ENCODE data around the gene SYT1.

SYT1 gene

DNA sequence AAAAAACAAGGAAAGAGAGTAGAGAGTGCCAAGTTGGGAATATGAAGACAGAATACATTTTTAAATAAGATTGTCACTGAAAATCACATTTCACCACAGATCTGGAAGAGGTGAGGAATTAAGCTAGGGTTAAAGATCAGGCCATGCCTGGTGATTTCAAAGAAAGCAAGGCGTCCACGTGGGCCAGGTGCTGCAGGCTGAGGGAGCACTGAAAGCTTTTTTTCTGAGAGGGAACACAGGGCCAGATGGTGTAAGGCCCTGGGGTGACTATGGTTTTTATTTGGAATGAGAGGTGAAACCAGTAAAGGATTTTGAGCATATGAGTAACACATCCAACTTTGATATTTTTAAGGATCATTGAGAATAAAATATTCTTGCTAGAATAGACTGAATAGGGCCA is 20.9 kb downstream of the SYT1 start:
- Histone ChIP-seq H3K27me3 (replicated peaks) (no peaks in the 10 kb centered on the region), H3K27ac (no peak overlapping the region), H3K36me3 (replicated peaks) (no peaks in the 10 kb centered on the region), H3K4me3 (ENCODE audit: low read depth, low read length) (no peak overlapping the region)
- no peak for DNase-seq
- in situ Hi-C loops (cut with HindIII; ENCODE audit: low pct_ligation_motif_present, low sequenced_read_pairs), result no loop called here
- TF ChIP-seq, protein P1, sequence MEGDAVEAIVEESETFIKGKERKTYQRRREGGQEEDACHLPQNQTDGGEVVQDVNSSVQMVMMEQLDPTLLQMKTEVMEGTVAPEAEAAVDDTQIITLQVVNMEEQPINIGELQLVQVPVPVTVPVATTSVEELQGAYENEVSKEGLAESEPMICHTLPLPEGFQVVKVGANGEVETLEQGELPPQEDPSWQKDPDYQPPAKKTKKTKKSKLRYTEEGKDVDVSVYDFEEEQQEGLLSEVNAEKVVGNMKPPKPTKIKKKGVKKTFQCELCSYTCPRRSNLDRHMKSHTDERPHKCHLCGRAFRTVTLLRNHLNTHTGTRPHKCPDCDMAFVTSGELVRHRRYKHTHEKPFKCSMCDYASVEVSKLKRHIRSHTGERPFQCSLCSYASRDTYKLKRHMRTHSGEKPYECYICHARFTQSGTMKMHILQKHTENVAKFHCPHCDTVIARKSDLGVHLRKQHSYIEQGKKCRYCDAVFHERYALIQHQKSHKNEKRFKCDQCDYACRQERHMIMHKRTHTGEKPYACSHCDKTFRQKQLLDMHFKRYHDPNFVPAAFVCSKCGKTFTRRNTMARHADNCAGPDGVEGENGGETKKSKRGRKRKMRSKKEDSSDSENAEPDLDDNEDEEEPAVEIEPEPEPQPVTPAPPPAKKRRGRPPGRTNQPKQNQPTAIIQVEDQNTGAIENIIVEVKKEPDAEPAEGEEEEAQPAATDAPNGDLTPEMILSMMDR (IDR thresholded peaks at IDR 0.05; ENCODE audit: low read depth, low read length, missing control alignments), result no peak

- Histone ChIP-seq H3K27me3 (replicated peaks) (no peaks in the 10 kb centered on the region), H3K4me3 (ENCODE audit: low read depth, low read length) (peak overlapping the region; percentile 9), H3K27ac (peak overlapping the region; percentile 94), H3K36me3 (replicated peaks) (no peaks in the 10 kb centered on the region)
- in situ Hi-C loops (cut with HindIII; ENCODE audit: low pct_ligation_motif_present, low sequenced_read_pairs), result no loop called here
- TF ChIP-seq, protein P1 (IDR thresholded peaks at IDR 0.05; ENCODE audit: low read depth, low read length, missing control alignments), result no peak
- DNase-seq, result peak; percentile 92
Measured at GRCh38 chr12:78886719-78887407, 22.3 kb downstream of the SYT1 start.

DNA sequence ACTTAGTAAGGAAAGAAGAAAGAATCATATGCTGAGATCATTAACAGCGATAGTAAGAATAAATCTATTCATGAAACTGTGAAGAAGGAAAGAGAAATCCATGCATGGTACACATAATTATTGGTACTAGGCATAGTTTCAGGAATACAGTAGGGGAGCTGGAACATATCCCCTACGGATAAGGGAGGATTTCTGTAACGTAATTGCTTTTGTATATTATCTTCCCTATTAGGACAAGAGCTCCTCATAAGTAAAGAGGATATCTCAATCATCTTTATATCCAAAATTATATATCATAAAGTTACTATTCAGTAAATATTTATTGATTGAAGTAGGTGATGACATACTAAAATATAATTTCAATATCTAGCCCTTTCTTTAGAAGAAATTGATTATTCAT is 22.9 kb downstream of the SYT1 start:
- in situ Hi-C loops (cut with HindIII; ENCODE audit: low pct_ligation_motif_present, low sequenced_read_pairs), result no loop called here
- H3K27ac ChIP-seq, result peak overlapping the region; percentile 94
- DNase-seq, result no peak
- H3K36me3 ChIP-seq (replicated peaks), result no peaks in the 10 kb centered on the region
- TF ChIP-seq, protein P1 (IDR thresholded peaks at IDR 0.05; ENCODE audit: low read depth, low read length, missing control alignments), result no peak
- H3K27me3 ChIP-seq (replicated peaks), result no peaks in the 10 kb centered on the region
- no peak overlapping the region for H3K4me3 ChIP-seq (ENCODE audit: low read depth, low read length)

- Histone ChIP-seq H3K27me3 (replicated peaks) (no peaks in the 10 kb centered on the region), H3K27ac (no peak overlapping the region), H3K4me3 (ENCODE audit: low read depth, low read length) (no peak overlapping the region), H3K36me3 (replicated peaks) (no peaks in the 10 kb centered on the region)
- peak; percentile 42 for DNase-seq
- TF ChIP-seq, protein P1 (IDR thresholded peaks at IDR 0.05; ENCODE audit: low read depth, low read length, missing control alignments), result no peak
- in situ Hi-C loops (cut with HindIII; ENCODE audit: low pct_ligation_motif_present, low sequenced_read_pairs), result no loop called here
Measured at GRCh38 chr12:78888568-78888967, 24.0 kb downstream of the SYT1 start.

GRCh38 chr12:78891646-78892353 is 27.2 kb downstream of the SYT1 start:
- H3K27ac ChIP-seq, result no peak overlapping the region
- no peak overlapping the region for H3K4me3 ChIP-seq (ENCODE audit: low read depth, low read length)
- DNase-seq, result no peak
- no peaks in the 10 kb centered on the region for H3K36me3 ChIP-seq (replicated peaks)
- in situ Hi-C loops (cut with HindIII; ENCODE audit: low pct_ligation_motif_present, low sequenced_read_pairs), result no loop called here
- no peaks in the 10 kb centered on the region for H3K27me3 ChIP-seq (replicated peaks)
- TF ChIP-seq, protein P1 (IDR thresholded peaks at IDR 0.05; ENCODE audit: low read depth, low read length, missing control alignments), result no peak
